HepG2 (cell line): ENCODE data around the gene FETUB. TPM values are rescaled to one million over a fixed set of nuclear protein-coding genes. Genes with fewer than 3 reads are reported as not detected.

Source experiments
- ARNT ChIP-seq: fragments of 450-650 bp; IDR thresholded peaks from 2 replicates; pipeline ENCODE4 v1.6.1; 2017
- CHCHD3 ChIP-seq: sonication (generic); formaldehyde crosslinking; IDR thresholded peaks from 2 replicates; pipeline ENCODE4 v1.8.0; 2022; ENCODE audit warnings: mild to moderate bottlenecking, missing genetic modification reagents, moderate library complexity
- DR1 ChIP-seq: sonication (generic); formaldehyde crosslinking; IDR thresholded peaks from 2 replicates; pipeline ENCODE4 v1.8.0; 2021; ENCODE audit warnings: mild to moderate bottlenecking, missing genetic modification reagents, inconsistent platforms
- GATAD2A ChIP-seq: IDR thresholded peaks from 2 replicates; pipeline ENCODE4 v1.6.1; 2016
- JARID2 ChIP-seq: sonication (generic); formaldehyde crosslinking; IDR thresholded peaks from 2 replicates; pipeline ENCODE4 v1.8.1; 2023; ENCODE audit warnings: missing genetic modification reagents, inconsistent platforms; ENCODE audit not compliant: insufficient replicate concordance
- KMT2A ChIP-seq: sonication (generic); formaldehyde crosslinking; IDR thresholded peaks from 2 replicates; pipeline ENCODE4 v1.4.0; 2020; ENCODE audit warnings: missing genetic modification reagents
- POLR2AphosphoS5 ChIP-seq: IDR thresholded peaks from 2 replicates; pipeline ENCODE4 v1.6.1; 2012; ENCODE audit warnings: low read depth, low read length
- SETDB1 ChIP-seq: sonication (generic); formaldehyde crosslinking; IDR thresholded peaks from 2 replicates; pipeline ENCODE4 v1.5.1; 2020; ENCODE audit warnings: missing genetic modification reagents, mild to moderate bottlenecking, borderline replicate concordance
- SP140L ChIP-seq: sonication (generic); formaldehyde crosslinking; IDR thresholded peaks from 2 replicates; pipeline ENCODE4 v1.4.0; 2020; ENCODE audit warnings: missing genetic modification reagents, borderline replicate concordance
- ZNF10 ChIP-seq: sonication (generic); formaldehyde crosslinking; IDR thresholded peaks from 2 replicates; pipeline ENCODE4 v1.4.0; 2020; ENCODE audit warnings: mild to moderate bottlenecking, low read depth, missing genetic modification reagents, borderline replicate concordance
- ZNF234 ChIP-seq: sonication (generic); formaldehyde crosslinking; conservative IDR thresholded peaks from 2 replicates; pipeline ENCODE4 v1.5.1; 2020; ENCODE audit warnings: mild to moderate bottlenecking, missing genetic modification reagents
- ZNF263 ChIP-seq: sonication (generic); formaldehyde crosslinking; IDR thresholded peaks from 2 replicates; pipeline ENCODE4 v1.4.0; 2020; ENCODE audit warnings: missing genetic modification reagents
- ZNF337 ChIP-seq: sonication (generic); formaldehyde crosslinking; IDR thresholded peaks from 2 replicates; pipeline ENCODE4 v1.5.1; 2020; ENCODE audit warnings: missing genetic modification reagents, low read depth, mild to moderate bottlenecking, borderline replicate concordance
- ZNF34 ChIP-seq: sonication (generic); formaldehyde crosslinking; IDR thresholded peaks from 2 replicates; pipeline ENCODE4 v1.4.0; 2020; ENCODE audit warnings: mild to moderate bottlenecking, missing genetic modification reagents, borderline replicate concordance
- polyA plus RNA-seq, 8 experiments: library from polyadenylated mRNA; depleted of rRNA in 3 of 8; stranded (reverse) in 7 of 8; unstranded in 1 of 8; fragments of >200 nt; fragmentation: Illumina TruSeq in 4 of 8; extraction: Trizol in 4 of 8; gene quantifications; 2 replicates each; pipeline versions ENCODE4 v1.2.1 to v1.2.3, GENCODE V29; 2011 to 2016; ENCODE audit warnings: low read depth in 4 of 8, missing spikeins in 1 of 8, mixed read lengths in 1 of 8; ENCODE audit not compliant: insufficient read depth in 1 of 8
- total RNA-seq, 5 experiments: library from RNA; depleted of rRNA; stranded (reverse); fragments of >200 nt; fragmentation: Illumina TruSeq; extraction: Trizol; gene quantifications; 2 replicates each; pipeline ENCODE4 v1.2.3, GENCODE V29; 2016; ENCODE audit warnings: low read depth in 1 of 5
- TF ChIP-seq, protein P1 (sequence below): sonication (generic); formaldehyde crosslinking; IDR thresholded peaks from 2 replicates; pipeline ENCODE4 v1.5.0; 2020; ENCODE audit warnings: missing genetic modification reagents, mild to moderate bottlenecking, borderline replicate concordance
- TF ChIP-seq, protein P2 (sequence below): sonication (generic); formaldehyde crosslinking; IDR thresholded peaks from 2 replicates; pipeline ENCODE4 v1.4.0; 2020; ENCODE audit warnings: missing genetic modification reagents
- TF ChIP-seq, protein P3 (sequence below): IDR thresholded peaks from 2 replicates; pipeline ENCODE4 v1.6.1; 2016; ENCODE audit warnings: mild to moderate bottlenecking
- TF ChIP-seq, protein P4 (sequence below), 2 experiments: sonication (generic) in 1 of 2; formaldehyde crosslinking in 1 of 2; IDR thresholded peaks; 2 replicates each; pipeline versions ENCODE4 v1.6.1 to v1.9.0; 2014 to 2022; ENCODE audit warnings: antibody characterized with exemption in 1 of 2, borderline replicate concordance in 1 of 2, inconsistent platforms in 1 of 2, low read depth in 1 of 2, missing genetic modification reagents in 1 of 2
- TF ChIP-seq, protein P5 (sequence below): sonication (generic); formaldehyde crosslinking; IDR thresholded peaks from 2 replicates; pipeline ENCODE4 v1.4.0; 2020; ENCODE audit warnings: mild to moderate bottlenecking, low read depth, missing genetic modification reagents

The FETUB gene
- total and polyA plus RNA-seq, 2 of the 13 experiments (the other 11 are each of a cell fraction or from before 2014, with no cell fraction given) = 2.1 to 4.4 TPM

DNA sequence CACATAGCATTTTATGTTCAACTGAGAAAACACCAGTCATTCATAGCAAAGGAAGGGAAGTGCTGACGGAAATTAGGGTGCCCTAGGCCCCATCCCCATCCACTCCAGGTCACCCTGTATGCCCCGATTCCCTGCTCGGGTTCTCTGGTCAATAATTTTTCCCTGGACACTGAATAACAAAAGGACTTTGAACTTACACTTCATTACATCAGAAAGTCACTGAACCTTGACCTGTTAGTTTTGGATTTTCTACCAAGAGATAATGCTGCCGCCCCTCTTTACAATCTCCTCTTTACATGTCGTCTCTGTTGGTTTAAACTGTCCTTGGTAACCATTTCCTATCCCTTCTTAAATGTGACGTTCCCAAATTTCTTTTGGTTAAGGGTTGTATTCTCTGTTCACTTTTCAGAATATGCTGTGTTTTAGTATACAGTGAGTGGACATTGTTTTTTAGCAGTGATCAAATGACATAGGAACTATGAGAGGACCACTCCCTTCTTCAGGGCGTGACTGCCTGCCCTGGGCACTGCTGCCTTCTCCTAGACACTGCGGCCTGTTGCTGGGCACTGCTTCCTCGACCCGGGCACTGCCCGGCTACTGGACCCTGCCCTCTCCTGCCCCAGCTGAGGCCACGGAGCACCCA, 40.9 kb upstream of the FETUB start (continued):
- TF ChIP-seq, protein P1, sequence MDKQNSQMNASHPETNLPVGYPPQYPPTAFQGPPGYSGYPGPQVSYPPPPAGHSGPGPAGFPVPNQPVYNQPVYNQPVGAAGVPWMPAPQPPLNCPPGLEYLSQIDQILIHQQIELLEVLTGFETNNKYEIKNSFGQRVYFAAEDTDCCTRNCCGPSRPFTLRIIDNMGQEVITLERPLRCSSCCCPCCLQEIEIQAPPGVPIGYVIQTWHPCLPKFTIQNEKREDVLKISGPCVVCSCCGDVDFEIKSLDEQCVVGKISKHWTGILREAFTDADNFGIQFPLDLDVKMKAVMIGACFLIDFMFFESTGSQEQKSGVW (CRISPR knock-in tag) = no peak
- TF ChIP-seq KMT2A (CRISPR knock-in tag) (no peak), ZNF263 (CRISPR knock-in tag) (no peak), ZNF34 (no peak), ZNF234 (CRISPR knock-in tag) (no peak), ZNF337 (CRISPR knock-in tag) (no peak), ARNT (no peak), CHCHD3 (no peak), SP140L (no peak), JARID2 (CRISPR knock-in tag) (peak; percentile 31), POLR2AphosphoS5 (peak; percentile 53), ZNF10 (CRISPR knock-in tag) (no peak), DR1 (no peak), GATAD2A (CRISPR knock-in tag) (peak; percentile 97), SETDB1 (CRISPR knock-in tag) (no peak)
- TF ChIP-seq, protein P2, sequence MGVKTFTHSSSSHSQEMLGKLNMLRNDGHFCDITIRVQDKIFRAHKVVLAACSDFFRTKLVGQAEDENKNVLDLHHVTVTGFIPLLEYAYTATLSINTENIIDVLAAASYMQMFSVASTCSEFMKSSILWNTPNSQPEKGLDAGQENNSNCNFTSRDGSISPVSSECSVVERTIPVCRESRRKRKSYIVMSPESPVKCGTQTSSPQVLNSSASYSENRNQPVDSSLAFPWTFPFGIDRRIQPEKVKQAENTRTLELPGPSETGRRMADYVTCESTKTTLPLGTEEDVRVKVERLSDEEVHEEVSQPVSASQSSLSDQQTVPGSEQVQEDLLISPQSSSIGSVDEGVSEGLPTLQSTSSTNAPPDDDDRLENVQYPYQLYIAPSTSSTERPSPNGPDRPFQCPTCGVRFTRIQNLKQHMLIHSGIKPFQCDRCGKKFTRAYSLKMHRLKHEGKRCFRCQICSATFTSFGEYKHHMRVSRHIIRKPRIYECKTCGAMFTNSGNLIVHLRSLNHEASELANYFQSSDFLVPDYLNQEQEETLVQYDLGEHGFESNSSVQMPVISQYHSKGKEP (CRISPR knock-in tag) = no peak
- TF ChIP-seq, protein P3, sequence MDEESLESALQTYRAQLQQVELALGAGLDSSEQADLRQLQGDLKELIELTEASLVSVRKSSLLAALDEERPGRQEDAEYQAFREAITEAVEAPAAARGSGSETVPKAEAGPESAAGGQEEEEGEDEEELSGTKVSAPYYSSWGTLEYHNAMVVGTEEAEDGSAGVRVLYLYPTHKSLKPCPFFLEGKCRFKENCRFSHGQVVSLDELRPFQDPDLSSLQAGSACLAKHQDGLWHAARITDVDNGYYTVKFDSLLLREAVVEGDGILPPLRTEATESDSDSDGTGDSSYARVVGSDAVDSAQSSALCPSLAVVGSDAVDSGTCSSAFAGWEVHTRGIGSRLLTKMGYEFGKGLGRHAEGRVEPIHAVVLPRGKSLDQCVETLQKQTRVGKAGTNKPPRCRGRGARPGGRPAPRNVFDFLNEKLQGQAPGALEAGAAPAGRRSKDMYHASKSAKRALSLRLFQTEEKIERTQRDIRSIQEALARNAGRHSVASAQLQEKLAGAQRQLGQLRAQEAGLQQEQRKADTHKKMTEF (CRISPR knock-in tag) = peak; percentile 86; the same call in 1 of the 2 replicates
- TF ChIP-seq, protein P4, sequence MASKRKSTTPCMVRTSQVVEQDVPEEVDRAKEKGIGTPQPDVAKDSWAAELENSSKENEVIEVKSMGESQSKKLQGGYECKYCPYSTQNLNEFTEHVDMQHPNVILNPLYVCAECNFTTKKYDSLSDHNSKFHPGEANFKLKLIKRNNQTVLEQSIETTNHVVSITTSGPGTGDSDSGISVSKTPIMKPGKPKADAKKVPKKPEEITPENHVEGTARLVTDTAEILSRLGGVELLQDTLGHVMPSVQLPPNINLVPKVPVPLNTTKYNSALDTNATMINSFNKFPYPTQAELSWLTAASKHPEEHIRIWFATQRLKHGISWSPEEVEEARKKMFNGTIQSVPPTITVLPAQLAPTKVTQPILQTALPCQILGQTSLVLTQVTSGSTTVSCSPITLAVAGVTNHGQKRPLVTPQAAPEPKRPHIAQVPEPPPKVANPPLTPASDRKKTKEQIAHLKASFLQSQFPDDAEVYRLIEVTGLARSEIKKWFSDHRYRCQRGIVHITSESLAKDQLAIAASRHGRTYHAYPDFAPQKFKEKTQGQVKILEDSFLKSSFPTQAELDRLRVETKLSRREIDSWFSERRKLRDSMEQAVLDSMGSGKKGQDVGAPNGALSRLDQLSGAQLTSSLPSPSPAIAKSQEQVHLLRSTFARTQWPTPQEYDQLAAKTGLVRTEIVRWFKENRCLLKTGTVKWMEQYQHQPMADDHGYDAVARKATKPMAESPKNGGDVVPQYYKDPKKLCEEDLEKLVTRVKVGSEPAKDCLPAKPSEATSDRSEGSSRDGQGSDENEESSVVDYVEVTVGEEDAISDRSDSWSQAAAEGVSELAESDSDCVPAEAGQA (IDR thresholded peaks at IDR 0.05; ENCODE audit: low read depth) = 0 out of 2 replicates have a peak, but pooled peaks have one; percentile 31
- TF ChIP-seq, protein P4 (CRISPR knock-in tag; IDR thresholded peaks at IDR 0.05; ENCODE audit: borderline replicate concordance) = no peak
- TF ChIP-seq, protein P5, sequence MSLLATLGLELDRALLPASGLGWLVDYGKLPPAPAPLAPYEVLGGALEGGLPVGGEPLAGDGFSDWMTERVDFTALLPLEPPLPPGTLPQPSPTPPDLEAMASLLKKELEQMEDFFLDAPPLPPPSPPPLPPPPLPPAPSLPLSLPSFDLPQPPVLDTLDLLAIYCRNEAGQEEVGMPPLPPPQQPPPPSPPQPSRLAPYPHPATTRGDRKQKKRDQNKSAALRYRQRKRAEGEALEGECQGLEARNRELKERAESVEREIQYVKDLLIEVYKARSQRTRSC = no peak
